Germinal center (tissue), 1 donor: ENCODE measurements around the gene GTF2A2.
"Not testable (repeated sequence)": the region's sequence is repeated elsewhere in the genome, so short reads cannot be mapped to it uniquely, and the experiment has no call there.

Experiments
- DNase-seq: peaks from one replicate; pipeline ENCODE4 v3.0.0; 2012; ENCODE audit warnings: mixed read lengths, low spot score

The GTF2A2 gene

DNA sequence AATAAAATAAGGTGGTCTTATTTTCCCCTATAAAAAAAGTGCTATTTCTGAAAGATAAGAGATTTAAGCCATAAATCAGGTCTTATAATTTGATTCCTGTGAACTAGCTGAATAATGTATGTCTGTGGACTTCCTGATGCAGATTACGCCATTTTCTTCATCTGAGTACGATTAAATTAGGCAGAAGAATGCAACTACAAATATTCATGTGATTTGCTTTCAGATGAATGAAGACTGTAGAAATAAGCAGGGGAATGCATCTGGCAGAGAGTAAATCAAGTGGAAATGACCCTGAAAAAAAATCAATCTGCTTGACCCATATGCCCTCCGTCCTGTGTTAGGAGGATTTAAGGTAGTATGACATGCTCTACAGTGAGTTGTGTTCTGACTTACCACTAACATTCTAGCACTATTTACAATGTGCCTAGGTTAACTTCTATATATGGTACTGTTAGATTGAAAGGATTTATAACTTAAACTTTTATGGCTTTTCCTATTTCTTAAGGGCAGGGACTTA, 17.1 kb upstream of the GTF2A2 start:
- DNase-seq = no peak

DNA sequence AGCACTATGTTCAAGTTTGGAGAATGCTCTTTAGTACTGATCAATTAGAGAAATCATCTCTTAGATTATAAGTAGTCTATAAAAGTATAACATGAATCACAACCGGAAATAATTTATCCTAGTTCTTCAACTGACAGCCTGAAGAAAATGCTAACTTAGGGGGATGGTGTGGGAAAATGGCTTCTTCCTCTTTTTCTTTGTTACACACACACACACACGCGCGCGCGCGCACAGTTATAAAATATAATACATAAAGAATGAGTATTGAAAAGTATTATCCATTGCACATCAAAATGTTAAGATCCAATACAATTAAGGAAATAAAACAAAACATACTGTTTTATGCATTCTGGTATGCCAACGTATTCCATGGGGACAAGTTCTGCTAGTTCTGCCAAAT, 11.2 kb upstream of the GTF2A2 start:
- no peak for DNase-seq

DNA sequence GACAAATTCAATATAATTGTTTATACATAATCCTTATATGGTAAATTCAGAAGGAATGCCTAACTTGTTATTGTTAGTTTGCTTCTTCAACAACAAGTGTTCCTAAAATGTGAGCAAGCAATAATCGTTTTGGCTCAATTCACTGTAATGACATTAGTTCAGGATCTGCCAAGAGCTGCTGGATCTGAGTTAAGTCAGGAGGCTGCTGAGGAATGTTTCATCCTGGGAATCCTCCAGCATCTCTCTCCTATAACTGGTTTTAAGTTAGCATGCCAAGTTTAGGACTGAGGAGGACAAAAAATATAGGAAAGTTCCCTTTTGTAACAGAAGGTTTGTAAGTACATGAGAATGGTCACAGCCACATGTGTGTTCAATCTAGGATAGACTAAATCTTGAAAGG, 4.9 kb upstream of the GTF2A2 start:
- no peak for DNase-seq

DNA sequence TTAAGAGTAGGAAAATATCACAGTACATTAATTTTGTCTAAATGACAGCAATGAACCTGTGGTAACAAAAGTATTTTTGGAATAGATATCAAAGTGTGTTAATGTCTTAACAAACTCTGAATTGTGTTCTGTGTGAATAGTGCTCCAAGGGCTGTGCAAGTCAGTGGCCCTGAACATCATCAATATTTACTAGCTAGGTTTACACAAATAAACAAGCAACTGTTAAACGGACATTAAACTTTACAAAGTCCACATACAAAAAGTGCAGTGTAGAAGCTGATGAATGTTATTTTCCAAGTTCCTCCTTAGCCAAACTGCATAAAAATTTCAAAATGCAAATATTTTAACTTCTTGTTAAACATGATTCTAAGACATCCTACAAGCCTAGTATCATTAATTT, 2.1 kb upstream of the GTF2A2 start:
- DNase-seq = no peak

DNA sequence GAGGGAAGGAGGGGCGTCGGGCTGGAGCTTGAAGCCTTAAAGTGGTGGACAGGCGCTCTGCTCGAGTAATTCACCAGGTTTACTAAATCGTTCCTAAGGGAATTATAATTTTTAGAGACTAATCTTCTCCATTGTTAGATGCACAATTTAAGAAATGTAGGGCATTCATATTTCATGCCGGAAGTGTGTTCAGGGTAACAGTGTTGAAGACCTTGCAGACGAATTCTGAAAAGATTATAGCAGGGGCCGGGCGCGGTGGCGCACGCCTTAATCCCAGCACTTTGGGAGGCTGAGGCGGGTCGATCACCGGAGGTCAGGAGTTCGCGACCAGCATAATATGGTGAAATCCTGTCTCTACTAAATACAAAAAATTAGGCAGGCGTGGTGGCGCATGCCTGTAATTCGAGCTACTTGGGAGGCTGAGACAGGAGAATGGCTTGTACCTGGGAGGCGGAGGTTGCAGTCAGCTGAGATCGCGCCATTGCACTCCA, 365 bp upstream of the GTF2A2 start:
- DNase-seq = no peak

DNA sequence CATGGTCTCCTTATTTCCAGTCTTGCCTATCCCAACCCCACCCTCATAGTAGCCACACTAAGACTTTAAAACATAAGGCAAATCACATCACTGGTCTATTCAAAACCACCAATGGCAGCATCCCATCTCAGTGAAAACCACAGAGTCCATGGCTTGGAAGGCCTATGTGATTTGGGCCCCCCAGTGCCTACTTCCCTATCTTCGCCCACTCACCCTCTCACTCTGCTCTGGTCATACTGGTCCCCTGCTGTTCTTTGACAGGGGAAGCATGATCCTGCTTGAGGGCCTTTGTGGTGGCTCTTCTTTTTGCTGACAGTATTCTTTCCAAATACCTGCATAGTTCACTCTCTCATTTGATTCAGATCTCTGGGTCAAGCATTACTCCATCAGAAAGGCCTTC, 3.3 kb downstream of the GTF2A2 start:
- DNase-seq = no peak

DNA sequence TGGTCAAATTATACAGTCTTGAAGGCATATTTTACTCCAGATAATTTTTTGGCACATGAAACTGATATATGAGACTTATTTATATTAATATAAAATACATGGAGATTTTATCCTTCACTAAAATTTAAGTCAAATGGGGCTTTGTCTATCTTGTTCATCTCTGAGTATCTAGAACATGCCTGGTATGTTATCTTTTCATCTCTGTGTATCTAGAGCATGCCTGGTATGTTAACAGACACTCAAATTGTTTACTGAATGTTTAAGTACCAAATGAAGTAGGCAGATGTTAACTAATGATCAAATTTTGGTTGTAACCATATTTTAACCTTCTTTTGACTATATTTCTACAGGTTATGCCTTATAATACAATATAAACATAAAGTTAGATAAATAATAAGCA, 7.7 kb downstream of the GTF2A2 start:
- DNase-seq = no peak

DNA sequence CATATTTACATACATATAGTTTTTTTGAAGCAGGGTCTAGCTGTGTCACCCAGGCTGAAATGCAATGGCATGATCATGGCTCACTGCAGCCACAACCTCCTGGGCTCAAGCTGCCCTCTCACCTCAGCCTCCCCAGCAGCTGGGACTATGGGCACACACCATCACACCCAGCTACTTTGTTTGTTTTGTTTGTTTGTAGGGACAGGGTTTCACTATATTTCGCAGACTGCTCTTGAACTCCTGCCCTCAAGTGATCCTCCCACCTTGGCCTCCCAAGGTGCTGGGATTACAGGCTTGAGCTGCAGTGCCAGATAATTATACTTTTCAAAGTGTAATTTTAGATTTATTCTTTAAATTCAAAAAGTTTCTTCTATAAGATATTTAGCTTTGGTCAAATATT, 10.2 kb downstream of the GTF2A2 start:
- DNase-seq = no peak

DNA sequence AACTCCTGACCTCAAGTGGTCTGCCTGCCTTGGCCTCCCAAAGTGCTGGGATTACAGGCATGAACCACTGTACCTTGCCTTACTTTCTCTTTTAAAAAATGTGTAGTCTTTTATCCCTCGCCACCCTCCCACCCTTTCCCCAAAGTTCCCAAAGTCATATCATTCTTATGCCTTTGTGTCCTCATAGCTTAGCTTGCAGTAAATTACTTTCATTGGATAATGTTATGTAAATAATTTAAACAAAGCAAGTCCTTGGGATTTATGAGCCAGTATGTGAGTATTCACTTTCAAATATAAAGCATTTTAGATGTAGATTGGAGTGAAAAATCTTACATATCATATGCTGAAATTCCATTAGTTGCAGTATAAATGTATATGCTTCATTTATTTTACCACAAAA, 11.0 kb downstream of the GTF2A2 start:
- no peak for DNase-seq

DNA sequence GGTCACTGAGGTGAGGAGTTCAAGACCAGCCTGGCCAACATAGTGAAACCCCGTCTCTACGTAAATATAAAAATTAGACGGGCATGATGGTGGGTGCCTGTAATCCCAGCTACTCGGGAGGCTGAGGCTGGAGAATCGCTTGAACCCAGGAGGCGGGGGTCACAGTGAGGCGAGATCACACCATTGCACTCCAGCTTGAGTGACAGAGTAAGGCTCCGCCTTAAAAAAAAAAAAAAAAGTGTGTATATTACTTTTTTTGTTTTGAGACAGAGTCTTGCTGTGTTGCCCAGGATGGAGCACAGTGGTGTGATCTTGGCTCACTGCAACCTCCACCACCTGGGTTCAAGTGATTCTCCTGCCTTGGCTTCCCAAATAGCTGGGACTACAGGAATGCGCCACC, 11.5 kb downstream of the GTF2A2 start:
- not testable (repeated sequence) for DNase-seq

DNA sequence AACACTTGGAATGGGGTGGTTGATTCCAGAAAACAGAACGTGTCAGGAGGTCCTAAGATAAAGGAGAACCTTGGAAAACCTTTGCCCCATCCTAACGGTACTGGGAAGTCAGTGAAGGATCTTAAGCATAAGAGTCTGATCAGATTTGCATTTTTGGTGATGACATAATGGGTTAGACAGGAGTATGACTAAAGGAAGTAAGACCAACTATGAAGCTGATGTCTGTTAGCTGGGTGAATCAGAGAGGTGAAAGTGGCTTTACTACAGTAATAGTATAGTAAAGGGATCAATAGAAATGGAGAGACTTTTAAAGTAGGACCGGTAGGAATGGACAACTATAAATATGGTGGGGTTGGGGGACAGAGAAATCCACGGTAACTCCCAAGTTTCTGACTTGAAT, 12.6 kb downstream of the GTF2A2 start:
- no peak for DNase-seq

DNA sequence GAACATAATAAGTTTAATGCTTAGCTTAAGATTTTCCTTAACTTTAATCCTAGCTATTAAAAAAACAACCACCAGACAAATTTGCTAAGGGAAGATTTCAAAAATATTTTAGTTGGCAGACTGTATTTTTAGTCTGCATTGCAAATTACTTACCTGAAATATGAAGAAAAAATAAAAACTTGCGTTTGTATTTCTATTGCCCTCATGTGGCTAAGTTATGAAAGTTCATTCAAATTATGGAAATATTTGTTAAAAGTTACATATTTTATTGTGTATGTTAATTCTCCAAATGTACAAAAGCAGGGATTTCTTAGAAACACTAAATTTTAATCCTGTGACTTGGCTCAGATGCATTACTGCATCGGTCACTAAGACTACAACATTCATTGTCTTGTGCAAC, 15.0 kb downstream of the GTF2A2 start:
- no peak for DNase-seq

DNA sequence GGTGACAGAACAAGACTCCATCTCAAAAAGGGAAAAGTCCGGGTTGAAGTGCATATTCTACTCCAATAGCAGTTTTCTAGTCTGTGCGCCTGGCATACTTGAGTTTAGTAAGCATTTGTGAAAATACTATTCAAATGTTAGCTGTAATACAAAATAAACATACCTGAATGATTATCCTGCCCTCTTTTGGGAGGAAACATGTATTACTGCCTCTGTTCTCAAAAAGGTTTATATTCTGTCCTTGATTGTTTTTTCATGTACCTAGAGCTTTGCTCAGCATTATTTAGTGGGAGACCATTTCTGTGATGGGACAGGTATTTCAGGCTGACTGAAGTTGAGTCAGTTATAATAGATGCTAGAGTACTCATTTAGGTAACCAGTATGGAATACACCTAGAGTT, 19.8 kb downstream of the GTF2A2 start:
- not testable (repeated sequence) for DNase-seq

DNA sequence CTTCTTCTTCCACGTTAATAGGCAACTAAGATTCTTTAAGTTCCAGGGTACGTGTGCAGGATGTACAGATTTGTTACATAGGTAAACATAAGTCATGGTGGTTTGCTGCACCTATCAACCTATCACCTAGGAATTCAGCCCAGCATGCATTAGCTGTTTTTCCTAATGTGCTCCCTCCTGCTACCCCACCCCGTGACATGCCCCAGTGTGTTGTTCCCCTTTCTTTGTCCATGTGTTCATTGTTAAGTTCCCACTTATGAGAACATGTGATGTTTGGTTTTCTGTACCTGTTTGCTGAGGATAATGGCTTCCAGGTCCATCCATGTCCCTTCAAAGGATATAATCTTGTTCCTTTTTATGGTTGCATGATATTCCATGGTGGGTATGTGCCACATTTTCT, 21.1 kb downstream of the GTF2A2 start:
- no peak for DNase-seq

DNA sequence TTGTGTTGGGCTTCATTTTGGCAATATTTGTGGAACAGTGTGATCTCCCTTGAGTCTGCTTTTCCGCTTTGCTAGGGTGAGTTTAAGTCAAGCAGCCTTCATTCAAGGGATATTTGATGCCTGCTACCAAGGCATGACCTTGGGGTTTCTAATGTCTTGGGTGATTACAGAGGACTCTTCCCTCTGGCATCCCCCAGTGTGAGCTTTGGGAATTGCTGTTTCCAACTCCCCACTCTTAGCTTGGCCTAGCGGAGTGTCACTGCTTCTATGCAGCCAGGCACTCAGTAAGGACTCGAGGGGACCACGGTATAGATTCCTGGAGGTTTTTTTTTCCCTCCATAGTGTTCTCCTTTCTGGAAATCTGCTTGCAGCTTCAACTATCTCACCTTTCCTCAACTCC, 24.6 kb downstream of the GTF2A2 start:
- no peak for DNase-seq

DNA sequence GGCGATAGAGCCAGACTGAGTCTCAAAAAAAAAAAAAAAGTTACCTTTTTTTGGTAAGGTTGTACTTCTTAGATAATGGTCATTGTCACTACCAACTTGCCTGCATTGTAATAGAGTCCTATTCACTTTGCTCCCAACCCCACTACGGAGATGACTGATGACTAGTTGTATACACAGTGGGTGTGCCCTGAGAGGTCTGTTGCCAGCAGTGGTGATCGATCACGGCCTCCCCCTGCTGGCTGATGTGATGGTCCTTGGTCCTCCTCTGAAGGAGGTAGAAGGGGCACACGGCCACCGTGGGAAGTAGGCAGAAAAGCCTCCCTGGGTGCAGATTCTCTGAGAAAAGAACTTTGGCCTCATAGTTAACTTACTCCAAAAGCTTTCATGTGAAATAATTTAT, 35.0 kb downstream of the GTF2A2 start:
- DNase-seq = peak; percentile 55

DNA sequence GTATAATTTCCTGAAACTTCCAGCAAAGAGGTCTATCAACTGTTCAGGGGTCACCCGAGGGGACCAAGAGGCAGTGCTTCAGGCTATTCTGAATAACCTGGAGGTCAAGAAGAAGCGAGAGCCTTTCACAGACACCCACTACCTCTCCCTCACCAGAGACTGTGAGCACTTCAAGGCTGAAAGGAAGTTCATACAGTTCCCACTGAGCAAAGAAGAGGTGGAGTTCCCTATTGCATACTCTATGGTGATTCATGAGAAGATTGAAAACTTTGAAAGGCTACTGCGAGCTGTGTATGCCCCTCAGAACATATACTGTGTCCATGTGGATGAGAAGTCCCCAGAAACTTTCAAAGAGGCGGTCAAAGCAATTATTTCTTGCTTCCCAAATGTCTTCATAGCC, 38.9 kb downstream of the GTF2A2 start:
- no peak for DNase-seq

DNA sequence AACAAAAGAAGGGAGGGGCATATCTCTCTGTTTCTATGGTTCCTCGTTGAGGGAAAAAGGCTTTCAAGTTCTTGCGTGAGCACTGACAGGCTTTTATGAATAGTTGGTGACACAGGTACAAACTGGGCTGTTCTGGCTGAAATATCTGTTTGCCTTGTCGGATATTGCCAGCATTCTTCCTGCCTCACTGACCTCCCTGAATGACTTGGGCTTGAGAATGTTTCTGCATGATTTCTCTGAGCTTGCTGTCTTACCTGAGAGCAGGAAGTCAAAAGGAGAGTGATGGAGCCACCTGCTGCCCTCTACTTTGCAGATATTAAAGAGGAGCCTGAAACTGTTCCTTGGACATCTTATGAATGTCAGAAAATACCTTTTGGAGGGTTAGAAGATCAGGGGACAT, 40.9 kb downstream of the GTF2A2 start:
- DNase-seq = no peak

DNA sequence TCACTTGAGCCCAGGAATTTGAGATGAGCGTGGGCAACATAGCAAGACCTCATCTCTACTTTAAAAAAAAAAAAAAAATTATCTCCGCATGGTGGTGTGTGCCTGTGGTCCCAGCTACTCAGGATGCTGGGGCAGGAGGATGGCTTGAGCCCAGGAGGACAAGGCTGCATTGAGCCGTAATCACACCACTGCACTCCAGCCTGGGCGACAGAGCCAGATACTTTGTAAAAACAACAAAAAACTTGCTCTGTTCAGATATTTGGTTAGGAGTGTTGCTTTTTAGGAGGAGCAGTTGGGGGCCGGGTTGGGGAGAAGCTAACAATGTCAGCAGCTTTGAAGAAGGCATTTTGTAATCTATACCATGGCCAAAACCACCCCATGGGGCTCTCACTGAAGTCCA, 41.7 kb downstream of the GTF2A2 start:
- no peak for DNase-seq

DNA sequence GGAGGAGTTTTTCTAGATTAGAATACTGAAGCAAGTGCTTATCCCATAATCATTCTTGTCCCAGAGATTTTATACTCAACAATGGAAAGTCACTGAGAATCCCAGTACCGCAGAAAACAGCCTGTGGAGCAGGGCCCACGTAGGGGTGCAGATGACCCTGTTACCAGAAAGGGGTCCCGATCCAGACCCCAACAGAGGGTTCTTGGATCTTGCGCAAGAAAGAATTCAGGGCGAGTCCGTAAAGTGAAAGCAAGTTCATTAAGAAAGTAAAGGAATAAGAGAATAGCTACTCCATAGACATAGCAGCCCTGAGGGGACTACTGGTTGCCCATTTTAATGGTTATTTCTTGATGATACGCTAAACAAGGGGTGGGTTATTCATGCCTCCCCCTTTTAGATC, 43.2 kb downstream of the GTF2A2 start:
- DNase-seq = no peak

DNA sequence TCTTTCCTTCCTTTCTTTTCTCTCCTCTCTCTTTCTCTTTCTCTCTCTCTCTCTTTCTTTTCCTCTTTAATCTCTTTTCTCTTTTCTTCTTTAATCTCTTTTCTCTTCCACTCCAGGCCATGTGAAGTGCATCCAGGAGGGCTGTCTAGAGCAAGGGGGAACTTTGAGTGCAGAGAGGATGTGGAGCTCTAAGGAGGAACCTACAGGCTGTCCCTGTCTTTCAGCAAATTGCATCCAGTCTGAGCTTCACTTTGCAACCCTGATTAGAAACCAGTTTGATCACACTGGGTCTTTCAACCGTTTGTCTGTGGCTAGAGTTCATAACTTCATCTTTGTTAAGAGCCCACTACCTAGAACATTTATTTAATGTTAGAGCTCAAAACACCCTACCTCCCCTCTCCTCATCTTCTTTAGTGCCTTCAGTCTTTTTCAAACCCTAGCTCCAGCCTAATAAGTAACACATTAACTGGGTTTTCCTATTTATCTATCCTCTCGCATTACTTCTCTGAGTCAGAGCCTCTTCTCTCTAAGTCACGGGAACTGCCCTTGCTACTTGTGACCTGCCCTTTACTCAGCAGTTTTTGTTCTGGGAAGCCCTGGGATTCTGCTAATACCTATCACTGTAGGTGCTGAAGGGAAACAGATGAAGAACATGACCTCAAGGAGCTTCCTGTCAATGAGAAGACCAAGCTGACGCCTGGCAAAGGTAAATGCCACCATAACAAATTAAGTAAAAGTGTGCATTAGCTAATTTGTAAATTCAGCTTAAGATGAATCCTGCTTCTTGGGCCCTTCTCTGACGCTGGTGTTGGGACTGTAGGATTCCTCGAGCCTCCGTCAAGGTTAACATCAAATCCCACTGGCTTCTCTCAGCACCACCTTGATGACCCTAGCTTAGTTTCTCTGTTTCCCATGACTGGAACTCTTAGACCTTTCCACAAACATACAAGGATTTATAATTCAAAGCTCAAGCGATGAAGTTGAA, 45.7 kb downstream of the GTF2A2 start, which contains the start of gene GCNT3:
TSS of gene GCNT3 (plus strand) at position 508 of the 985 bp plus-strand sequence. CDS start 6,456 bp downstream, outside the sequence.
- no peak for DNase-seq

DNA sequence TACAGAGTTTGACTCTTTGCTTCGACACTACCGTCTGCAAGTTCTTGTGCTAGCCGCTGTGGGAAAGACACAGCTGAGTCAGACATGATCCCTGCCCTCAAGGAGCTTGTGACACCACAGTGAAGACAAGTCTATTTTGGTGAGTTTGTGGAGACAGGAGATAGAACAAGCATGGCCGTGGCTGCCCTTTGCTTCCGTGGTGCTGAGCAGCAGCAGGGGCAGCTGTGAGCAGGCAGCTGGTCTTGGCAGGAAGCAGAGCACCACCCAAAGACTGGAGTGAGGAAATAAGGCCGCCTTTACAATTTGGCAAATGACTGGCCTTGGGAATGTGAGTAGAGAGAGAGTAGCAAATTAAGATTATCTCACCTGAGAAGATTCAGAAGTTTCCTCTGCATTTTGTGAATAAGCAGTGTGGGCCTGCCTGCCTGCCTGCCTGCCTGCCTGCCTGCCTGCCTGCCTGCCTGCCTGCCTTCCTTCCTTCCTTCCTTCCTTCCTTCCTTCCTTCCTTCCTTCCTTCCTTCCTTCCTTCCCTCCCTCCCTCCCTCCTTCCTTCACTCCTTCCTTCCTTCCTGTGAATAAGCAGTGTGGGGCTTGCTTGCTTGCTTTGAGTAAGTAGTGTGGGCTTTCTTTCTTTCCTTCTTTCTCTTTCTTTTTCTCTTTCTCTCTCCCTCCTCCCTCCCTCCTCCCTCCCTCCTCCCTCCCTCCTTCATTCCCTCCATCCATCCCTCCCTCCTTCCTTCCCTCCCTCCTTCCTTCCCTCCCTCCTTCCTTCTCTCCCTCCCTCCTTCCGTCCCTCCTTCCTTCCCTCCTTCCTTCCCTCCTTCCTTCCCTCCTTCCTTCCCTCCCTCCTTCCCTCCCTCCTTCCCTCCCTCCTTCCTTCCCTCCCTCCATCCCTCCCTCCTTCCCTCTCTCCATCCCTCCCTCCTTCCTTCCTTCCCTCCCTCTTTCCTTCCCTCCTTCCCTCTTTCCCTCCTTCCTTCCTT, 47.3 kb downstream of the GTF2A2 start:
- no peak for DNase-seq
